Osteoblast (primary cell): Measurements from ENCODE around the gene AP5Z1. TPM values are rescaled to one million over a fixed set of nuclear protein-coding genes. Genes with fewer than 3 reads are reported as not detected.

Experiments
- DNase-seq: peaks from one replicate; pipeline ENCODE4 v3.0.0; 2011; ENCODE audit warnings: low spot score, mixed read lengths; ENCODE audit not compliant: insufficient read length; ENCODE audit errors: missing footprints
- H2AFZ ChIP-seq: 2 replicates; pipeline ENCODE4 v1.6.0; 2011; ENCODE audit warnings: mild to moderate bottlenecking, low read length
- H3K27ac ChIP-seq: 2 replicates; pipeline ENCODE4 v1.5.1; 2011; ENCODE audit warnings: mild to moderate bottlenecking, low read depth, low read length, moderate library complexity
- H3K27me3 ChIP-seq: 2 replicates; pipeline ENCODE4 v1.6.0; 2012; ENCODE audit warnings: mild to moderate bottlenecking, control low read depth, inconsistent platforms, low read length, moderate library complexity; ENCODE audit not compliant: insufficient read depth
- H3K36me3 ChIP-seq: 2 replicates; pipeline ENCODE4 v1.5.1; 2011; ENCODE audit warnings: mild to moderate bottlenecking, low read length, control low read depth, moderate library complexity; ENCODE audit not compliant: insufficient read depth
- H3K4me1 ChIP-seq: 2 replicates; pipeline ENCODE4 v1.5.1; 2011; ENCODE audit warnings: mild to moderate bottlenecking, low read length, control low read depth, moderate library complexity; ENCODE audit not compliant: insufficient read depth
- H3K4me2 ChIP-seq: 2 replicates; pipeline ENCODE4 v1.6.0; 2011; ENCODE audit warnings: mild to moderate bottlenecking, low read length; ENCODE audit not compliant: insufficient read depth
- H3K4me3 ChIP-seq: fragments of 200-600 bp; sonication (generic); 3 replicates; pipeline ENCODE4 v1.5.1; 2012; ENCODE audit warnings: mild to moderate bottlenecking, low read length, inconsistent platforms; ENCODE audit not compliant: insufficient read depth
- H3K79me2 ChIP-seq: 2 replicates; pipeline ENCODE4 v1.6.0; 2012; ENCODE audit warnings: mild to moderate bottlenecking, low read length, control low read depth, inconsistent platforms; ENCODE audit not compliant: insufficient read depth
- H3K9me3 ChIP-seq: 2 replicates; pipeline ENCODE4 v1.5.1; 2011; ENCODE audit warnings: low read depth, low read length, control low read depth
- H4K20me1 ChIP-seq: 2 replicates; pipeline ENCODE4 v1.6.0; 2012; ENCODE audit warnings: mild to moderate bottlenecking, low read length, control low read depth; ENCODE audit not compliant: insufficient read depth
- CTCF ChIP-seq: IDR thresholded peaks from 2 replicates; pipeline ENCODE4 v1.5.1; 2011; ENCODE audit warnings: mild to moderate bottlenecking, low read depth, low read length, moderate library complexity; ENCODE audit errors: extremely low read depth
- total RNA-seq: library from RNA; depleted of rRNA; stranded (reverse); fragments of >200 nt; gene quantifications from 2 replicates; pipeline ENCODE4 v1.2.3, GENCODE V29; 2012

The AP5Z1 gene
- total RNA-seq, 1 donor, result 73.1 TPM

GRCh38 chr7:4809666-4810065 lies 34.2 kb downstream of the AP5Z1 start:
- H4K20me1 ChIP-seq, result no peaks in the 10 kb centered on the region
- TF ChIP-seq CTCF, result no peak
- no peak overlapping the region for H3K27ac ChIP-seq
- no peaks in the 10 kb centered on the region for H3K4me1 ChIP-seq
- H3K79me2 ChIP-seq, result no peaks in the 10 kb centered on the region
- peaks cover 3% of the 10 kb centered on the region for H3K27me3 ChIP-seq
- H3K9me3 ChIP-seq, result no peaks in the 10 kb centered on the region
- no peak overlapping the region for H2AFZ ChIP-seq
- no peak overlapping the region for H3K4me3 ChIP-seq
- no peaks in the 10 kb centered on the region for H3K36me3 ChIP-seq
- DNase-seq, result no peak
- no peak overlapping the region for H3K4me2 ChIP-seq

- no peaks in the 10 kb centered on the region for H4K20me1 ChIP-seq
- no peak overlapping the region for H2AFZ ChIP-seq
- no peaks in the 10 kb centered on the region for H3K4me1 ChIP-seq
- H3K9me3 ChIP-seq, result no peaks in the 10 kb centered on the region
- peak; percentile 17 for DNase-seq
- no peak overlapping the region for H3K4me3 ChIP-seq
- no peak for TF ChIP-seq CTCF
- H3K4me2 ChIP-seq, result no peak overlapping the region
- no peaks in the 10 kb centered on the region for H3K36me3 ChIP-seq
- no peak overlapping the region for H3K27ac ChIP-seq
- H3K27me3 ChIP-seq, result peaks cover 5% of the 10 kb centered on the region
- no peaks in the 10 kb centered on the region for H3K79me2 ChIP-seq
These were observed 39.0 kb downstream of the AP5Z1 start for GRCh38 chr7:4814433-4814832.

GRCh38 chr7:4815121-4815520 lies 39.7 kb downstream of the AP5Z1 start:
- no peak overlapping the region for H3K4me2 ChIP-seq
- H3K27me3 ChIP-seq, result peaks cover 12% of the 10 kb centered on the region
- no peaks in the 10 kb centered on the region for H3K4me1 ChIP-seq
- no peak overlapping the region for H3K4me3 ChIP-seq
- H3K79me2 ChIP-seq, result no peaks in the 10 kb centered on the region
- H3K36me3 ChIP-seq, result no peaks in the 10 kb centered on the region
- no peak overlapping the region for H3K27ac ChIP-seq
- no peak overlapping the region for H2AFZ ChIP-seq
- no peaks in the 10 kb centered on the region for H4K20me1 ChIP-seq
- TF ChIP-seq CTCF, result no peak
- H3K9me3 ChIP-seq, result no peaks in the 10 kb centered on the region
- DNase-seq, result no peak

- no peaks in the 10 kb centered on the region for H4K20me1 ChIP-seq
- no peak overlapping the region for H2AFZ ChIP-seq
- no peak overlapping the region for H3K4me3 ChIP-seq
- no peaks in the 10 kb centered on the region for H3K36me3 ChIP-seq
- peaks cover 15% of the 10 kb centered on the region for H3K27me3 ChIP-seq
- H3K4me1 ChIP-seq, result no peaks in the 10 kb centered on the region
- no peak overlapping the region for H3K4me2 ChIP-seq
- no peaks in the 10 kb centered on the region for H3K79me2 ChIP-seq
- DNase-seq, result peak; percentile 83
- no peaks in the 10 kb centered on the region for H3K9me3 ChIP-seq
- no peak for TF ChIP-seq CTCF
- H3K27ac ChIP-seq, result no peak overlapping the region
These were observed 40.4 kb downstream of the AP5Z1 start for GRCh38 chr7:4815609-4816418.
